Peyer's patch (tissue), 4 donors: ENCODE measurements around the gene OCEL1.

Source experiments
- CTCF ChIP-seq, 6 experiments: fragments of 450-650 bp in 4 of 6; fragments of 200-600 bp in 2 of 6; sonication (generic) in 1 of 6; IDR thresholded peaks; one replicate each; pipeline ENCODE4 v1.5.1; 2017 to 2019; ENCODE audit warnings: antibody characterized with exemption in 6 of 6, mild to moderate bottlenecking in 3 of 6, moderate library complexity in 1 of 6
- POLR2A ChIP-seq, 2 donors: fragments of 450-650 bp; IDR thresholded peaks; one replicate each; pipeline ENCODE4 v1.5.1; 2017; ENCODE audit warnings: antibody characterized with exemption in 2 of 2, mild to moderate bottlenecking in 2 of 2, moderate library complexity in 2 of 2

GRCh38 chr19:17226002-17226933 lies at the start of gene OCEL1:
- TF ChIP-seq CTCF (IDR thresholded peaks at IDR 0.05) (no peak), POLR2A (IDR thresholded peaks at IDR 0.05) (peak; percentile 71 to 82)
